OCI-LY7 (cell line): ENCODE measurements around the gene TRMT11.

Experiments
- CTCF ChIP-seq: fragments of 200-600 bp; sonication (generic); conservative IDR thresholded peaks from 2 replicates; pipeline ENCODE4 v1.5.1; 2014; ENCODE audit warnings: mild to moderate bottlenecking, antibody characterized with exemption, low read length, moderate library complexity, mixed read lengths
- EZH2phosphoT487 ChIP-seq: fragments of 200-600 bp; sonication (generic); IDR thresholded peaks from 2 replicates; pipeline ENCODE4 v1.6.1; 2018; ENCODE audit warnings: low read depth, borderline replicate concordance, mild to moderate bottlenecking, mixed run types, antibody characterized with exemption, low read length, moderate library complexity, mixed read lengths

GRCh38 chr6:126048635-126049034 lies 62.3 kb downstream of the TRMT11 start:
- TF ChIP-seq CTCF (no peak), EZH2phosphoT487 (no peak)
